Measurements from ENCODE around the gene ITPRIP. TPM values are rescaled to one million over a fixed set of nuclear protein-coding genes. Genes with fewer than 3 reads are reported as not detected.

Gene ITPRIP, protein sequence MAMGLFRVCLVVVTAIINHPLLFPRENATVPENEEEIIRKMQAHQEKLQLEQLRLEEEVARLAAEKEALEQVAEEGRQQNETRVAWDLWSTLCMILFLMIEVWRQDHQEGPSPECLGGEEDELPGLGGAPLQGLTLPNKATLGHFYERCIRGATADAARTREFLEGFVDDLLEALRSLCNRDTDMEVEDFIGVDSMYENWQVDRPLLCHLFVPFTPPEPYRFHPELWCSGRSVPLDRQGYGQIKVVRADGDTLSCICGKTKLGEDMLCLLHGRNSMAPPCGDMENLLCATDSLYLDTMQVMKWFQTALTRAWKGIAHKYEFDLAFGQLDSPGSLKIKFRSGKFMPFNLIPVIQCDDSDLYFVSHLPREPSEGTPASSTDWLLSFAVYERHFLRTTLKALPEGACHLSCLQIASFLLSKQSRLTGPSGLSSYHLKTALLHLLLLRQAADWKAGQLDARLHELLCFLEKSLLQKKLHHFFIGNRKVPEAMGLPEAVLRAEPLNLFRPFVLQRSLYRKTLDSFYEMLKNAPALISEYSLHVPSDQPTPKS
- total RNA-seq = 19.8 and 25.0 TPM in 2 replicates

DNA sequence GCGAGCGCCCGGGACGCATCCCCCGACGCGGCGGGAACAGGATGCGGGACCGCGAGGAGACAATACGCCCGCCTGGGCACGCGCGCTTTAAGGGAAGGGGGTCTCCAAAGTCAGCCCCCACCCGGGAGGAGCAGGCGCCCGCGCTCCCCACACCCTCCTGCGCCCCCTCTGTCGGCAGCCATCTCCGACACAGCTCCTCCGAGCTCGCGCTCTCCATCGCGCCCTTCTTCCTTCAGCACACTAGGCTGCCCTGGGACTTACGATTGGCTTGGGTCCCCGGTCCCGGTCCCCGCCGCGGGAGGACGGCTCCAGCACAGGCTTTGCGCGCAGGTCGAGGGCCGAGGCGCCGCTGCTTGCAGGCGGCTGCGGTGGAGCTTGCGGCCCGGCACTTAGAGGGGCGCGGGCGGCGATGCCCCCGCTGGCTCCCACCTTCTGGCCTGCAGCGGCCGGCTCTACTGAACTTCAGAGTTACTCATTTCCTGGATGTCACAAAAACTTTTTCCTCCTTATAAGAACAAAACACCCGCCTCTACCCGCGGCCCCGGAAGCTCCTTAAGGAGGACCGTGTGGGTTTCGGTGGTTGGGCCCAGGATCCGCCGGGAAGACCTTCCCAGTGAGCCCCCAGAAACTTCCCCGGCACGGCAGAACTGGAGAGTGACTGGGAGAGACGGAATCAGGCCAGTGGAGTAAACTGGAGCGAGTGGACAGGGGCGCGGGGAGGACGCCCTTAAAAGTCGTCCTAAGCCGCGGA is at the start of gene ITPRIP:
Gene ITPRIP, minus strand, starts transcription at position 481 of the 751 bp plus-strand sequence. CDS start 22,414 bp downstream, outside the sequence.

DNA sequence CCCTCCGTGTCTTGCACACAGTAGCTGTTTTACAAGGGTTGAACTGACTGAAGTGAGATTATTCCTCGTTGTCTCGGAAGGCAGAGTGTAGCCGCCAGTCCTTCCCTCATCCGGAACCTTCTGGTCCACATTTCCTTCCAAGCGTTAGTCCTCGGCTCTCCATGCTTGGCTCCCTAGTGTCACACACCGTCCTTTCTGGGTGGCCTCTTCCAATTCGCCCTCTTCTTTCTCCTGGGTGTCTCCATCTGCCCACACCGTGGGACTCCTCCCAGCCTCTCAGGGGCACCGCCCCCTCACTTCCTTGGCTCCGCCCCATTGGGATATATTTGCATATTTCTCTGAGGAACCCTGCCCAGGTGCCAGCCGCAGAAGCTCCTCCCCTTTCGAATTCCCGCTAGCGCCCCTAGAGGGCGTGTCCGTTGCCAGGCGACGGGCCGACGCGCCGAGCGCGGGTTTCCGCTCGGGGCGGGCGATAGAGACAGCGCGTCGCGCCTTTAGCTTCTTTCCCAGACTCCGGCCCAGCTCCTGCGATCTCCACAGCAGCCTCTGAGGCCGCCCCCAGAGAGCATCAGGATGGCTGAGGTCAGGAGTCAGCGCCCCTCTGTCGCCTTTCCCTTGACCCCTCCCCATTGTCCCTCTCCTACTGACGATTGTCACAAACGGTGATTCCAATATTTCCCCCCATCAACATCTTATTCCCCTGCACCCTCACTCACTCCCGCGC is 15.2 kb upstream of the ITPRIP start, which contains the start of gene CFAP58:
Gene CFAP58, plus strand, starts transcription at position 509 of the 724 bp plus-strand sequence. Its CDS starts 65 bp downstream, at position 574.

DNA sequence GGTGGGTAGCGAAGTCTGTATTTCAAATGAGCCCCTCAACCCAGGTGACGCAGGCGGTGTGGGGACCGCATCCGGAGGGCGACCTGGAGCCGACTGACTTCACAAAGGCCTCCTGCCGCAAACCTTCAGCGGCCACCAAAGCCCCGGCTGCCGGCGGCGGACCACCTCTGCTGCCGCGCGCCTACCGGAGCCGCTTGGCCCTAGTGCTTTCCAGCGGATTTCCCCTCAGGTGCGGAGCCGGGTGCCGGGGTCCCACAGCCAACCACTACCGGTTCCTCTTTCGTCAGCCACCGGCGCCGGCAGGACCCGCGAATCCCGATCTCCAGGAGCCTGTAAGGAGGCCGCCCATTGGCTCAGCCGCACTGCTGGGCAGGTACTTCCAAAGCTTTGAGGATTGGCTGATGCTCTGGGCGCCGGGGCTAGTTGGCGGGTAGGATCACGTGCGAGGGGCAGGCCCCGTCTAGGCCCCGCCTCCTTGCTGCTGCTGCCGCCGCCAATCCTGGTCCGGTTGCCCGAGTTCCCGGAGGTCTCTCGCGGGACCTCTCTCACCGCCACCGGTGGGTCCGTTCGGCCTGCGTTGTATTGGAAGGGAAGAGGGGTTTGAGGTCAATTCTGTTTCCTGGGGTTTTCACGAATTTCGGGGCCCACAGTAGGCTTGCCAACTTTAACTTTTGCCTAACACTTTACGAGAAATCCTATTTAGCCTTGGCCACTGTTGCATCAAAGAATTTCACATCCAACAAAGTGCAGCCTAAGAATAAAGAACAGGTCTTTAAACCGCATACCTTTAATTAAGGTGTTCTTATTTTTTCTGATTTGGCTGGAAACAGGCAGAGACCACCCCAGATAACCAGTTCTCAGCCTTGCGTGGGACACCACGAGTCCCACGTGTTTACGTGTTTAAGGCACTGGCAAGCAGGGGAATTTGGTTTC is 69.3 kb downstream of the ITPRIP start, which contains the start of gene GSTO2:
Gene GSTO2, plus strand, starts transcription at position 472 of the 933 bp plus-strand sequence. CDS start 5,732 bp downstream, outside the sequence.

Other genes with a start within 250 kb of the ITPRIP start
- gene SFR1, start 216.3 kb downstream of the ITPRIP start, total RNA-seq = 9.1 and 9.4 TPM in 2 replicates
- 0.09 and 0.21 TPM in 2 replicates for gene CFAP43, start 106.1 kb downstream of the ITPRIP start, total RNA-seq
- 187 and 189 TPM in 2 replicates for gene GSTO1, start 83.6 kb downstream of the ITPRIP start, total RNA-seq
- 37.8 and 40.3 TPM in 2 replicates for gene GSTO2, start 69.3 kb downstream of the ITPRIP start, total RNA-seq
- gene CFAP58, start 15.4 kb upstream of the ITPRIP start, total RNA-seq = 0.05 and 0.28 TPM in 2 replicates

Measured in airway epithelial cell (primary cell).